ENCODE measurements around the gene AQP12A. TPM values are rescaled to one million over a fixed set of nuclear protein-coding genes. Genes with fewer than 3 reads are reported as not detected.

The AQP12A gene
- polyA plus RNA-seq, 1 donor (not counting 4 experiments of a cell fraction or from before 2014, with no cell fraction given) = not detected

- H3K27me3 ChIP-seq (ENCODE audit: control insufficient read depth, extremely low read depth, insufficient read depth, low read length) = peaks cover 31% of the 10 kb centered on the region
- no peak for FAIRE-seq
Observed at GRCh38 chr2:240643811-240644150, 47.9 kb upstream of the AQP12A start.

GRCh38 chr2:240644171-240644651 is 47.5 kb upstream of the AQP12A start:
- no peaks in the 10 kb centered on the region for H3K4me1 ChIP-seq (ENCODE audit: control insufficient read depth, extremely low read depth, insufficient read depth, low read length)
- no peaks in the 10 kb centered on the region for H3K9me3 ChIP-seq (ENCODE audit: control insufficient read depth, low read depth, low read length)
- H4K20me1 ChIP-seq (ENCODE audit: control insufficient read depth, extremely low read depth, insufficient read depth, low read length) = no peaks in the 10 kb centered on the region
- no peak overlapping the region for H3K4me3 ChIP-seq (ENCODE audit: control insufficient read depth in 2 of 3, extremely low read depth in 1 of 3, insufficient read depth in 2 of 3, low read depth in 1 of 3, low read length in 3 of 3)
- H3K27me3 ChIP-seq (ENCODE audit: control insufficient read depth, extremely low read depth, insufficient read depth, low read length) = peaks cover 35% of the 10 kb centered on the region
- no peaks in the 10 kb centered on the region for H3K9me1 ChIP-seq (ENCODE audit: control insufficient read depth, extremely low read depth, insufficient read depth, low read length)
- H3K4me2 ChIP-seq (ENCODE audit: control insufficient read depth, extremely low read depth, insufficient read depth, low read depth, low read length) = no peak overlapping the region
- no peak overlapping the region for H3K9ac ChIP-seq (ENCODE audit: control insufficient read depth, extremely low read depth, insufficient read depth, low read length)
- no peak for DNase-seq (ENCODE audit: low read depth, low spot score)
- FAIRE-seq = no peak
- no peaks in the 10 kb centered on the region for H3K79me2 ChIP-seq (ENCODE audit: control insufficient read depth, insufficient read depth, low read length)
- dilution Hi-C loops (cut with MboI; ENCODE audit: extremely low pct_ligation_motif_present, low sequenced_read_pairs) = no loop called here
- no peaks in the 10 kb centered on the region for H3K36me3 ChIP-seq (ENCODE audit: control insufficient read depth in 2 of 2, extremely low read depth in 1 of 2, insufficient read depth in 2 of 2, low read length in 2 of 2)
- no peak overlapping the region for H2AFZ ChIP-seq (ENCODE audit: control insufficient read depth, low read length)
- no peak overlapping the region for H3K27ac ChIP-seq (ENCODE audit: control insufficient read depth, insufficient read depth, low read length)
- TF ChIP-seq CTCF (optimal IDR thresholded peaks at IDR 0.05 in 1 of 3, IDR thresholded peaks at IDR 0.05 in 1 of 3, conservative IDR thresholded peaks at IDR 0.05 in 1 of 3; ENCODE audit: extremely low read depth in 1 of 3, insufficient read depth in 2 of 3, low read length in 3 of 3) = no peak
- TF ChIP-seq EZH2 (IDR thresholded peaks at IDR 0.05; ENCODE audit: low read length) = no peak

More at GRCh38 chr2:240643811-240644150, 47.9 kb upstream of the AQP12A start:
- Histone ChIP-seq H3K9me1 (ENCODE audit: control insufficient read depth, extremely low read depth, insufficient read depth, low read length) (no peaks in the 10 kb centered on the region), H3K4me3 (ENCODE audit: control insufficient read depth in 2 of 3, extremely low read depth in 1 of 3, insufficient read depth in 2 of 3, low read depth in 1 of 3, low read length in 3 of 3) (no peak overlapping the region), H3K4me2 (ENCODE audit: control insufficient read depth, extremely low read depth, insufficient read depth, low read depth, low read length) (no peak overlapping the region), H3K79me2 (ENCODE audit: control insufficient read depth, insufficient read depth, low read length) (no peaks in the 10 kb centered on the region), H3K36me3 (ENCODE audit: control insufficient read depth in 2 of 2, extremely low read depth in 1 of 2, insufficient read depth in 2 of 2, low read length in 2 of 2) (no peaks in the 10 kb centered on the region), H3K9ac (ENCODE audit: control insufficient read depth, extremely low read depth, insufficient read depth, low read length) (no peak overlapping the region), H3K9me3 (ENCODE audit: control insufficient read depth, low read depth, low read length) (no peaks in the 10 kb centered on the region), H2AFZ (ENCODE audit: control insufficient read depth, low read length) (no peak overlapping the region), H3K27ac (ENCODE audit: control insufficient read depth, insufficient read depth, low read length) (no peak overlapping the region), H4K20me1 (ENCODE audit: control insufficient read depth, extremely low read depth, insufficient read depth, low read length) (no peaks in the 10 kb centered on the region), H3K4me1 (ENCODE audit: control insufficient read depth, extremely low read depth, insufficient read depth, low read length) (no peaks in the 10 kb centered on the region)
- TF ChIP-seq EZH2 (IDR thresholded peaks at IDR 0.05; ENCODE audit: low read length) (no peak), CTCF (optimal IDR thresholded peaks at IDR 0.05 in 1 of 3, IDR thresholded peaks at IDR 0.05 in 1 of 3, conservative IDR thresholded peaks at IDR 0.05 in 1 of 3; ENCODE audit: extremely low read depth in 1 of 3, insufficient read depth in 2 of 3, low read length in 3 of 3) (no peak)
- dilution Hi-C loops (cut with MboI; ENCODE audit: extremely low pct_ligation_motif_present, low sequenced_read_pairs) = no loop called here
- DNase-seq (ENCODE audit: low read depth, low spot score) = no peak
